ENCODE results near the gene POLR1C. TPM values are rescaled to one million over a fixed set of nuclear protein-coding genes. Genes with fewer than 3 reads are reported as not detected.

POLR1C gene
- total and polyA plus RNA-seq, 4 donors: 10.8 to 24.3 (median 19.0) TPM

DNA sequence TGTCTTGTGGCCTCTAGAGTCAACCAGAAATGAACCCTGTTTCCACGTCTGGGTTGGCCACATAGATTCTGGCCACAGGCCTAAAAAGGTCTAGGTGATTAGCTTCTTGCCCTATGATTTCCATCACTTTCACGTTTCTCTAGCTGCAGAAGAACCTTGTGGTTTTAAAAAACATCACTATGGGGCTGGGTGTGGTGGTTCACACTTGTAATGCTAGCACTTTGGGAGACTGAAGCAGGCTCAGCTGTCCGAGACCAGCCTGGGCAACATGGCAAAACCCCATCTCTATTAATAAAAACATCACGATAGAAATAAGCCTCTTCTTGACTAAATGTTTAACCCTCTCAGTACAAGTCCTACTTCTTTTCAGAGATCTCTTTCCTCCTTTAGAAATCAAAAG lies 27.6 kb downstream of the POLR1C start:
- Histone ChIP-seq H3K9ac (ENCODE audit: low read depth in 1 of 2, low read length in 2 of 2) (no peak overlapping the region), H3K27me3 (ENCODE audit: control insufficient read depth in 4 of 4, insufficient read depth in 4 of 4, low read length in 3 of 4) (no peaks in the 10 kb centered on the region), H3K9me3 (ENCODE audit: control insufficient read depth in 4 of 4, low read length in 3 of 4) (no peaks in the 10 kb centered on the region), H3K4me1 (ENCODE audit: control insufficient read depth in 4 of 4, insufficient read depth in 4 of 4, low read length in 3 of 4) (no peaks in the 10 kb centered on the region), H3K4me3 (ENCODE audit: low read depth in 1 of 3, low read length in 3 of 3) (no peak overlapping the region), H3K27ac (ENCODE audit: low read depth in 1 of 2, low read length in 2 of 2) (no peak overlapping the region), H3K36me3 (ENCODE audit: control insufficient read depth in 4 of 4, insufficient read depth in 3 of 4, low read depth in 1 of 4, low read length in 3 of 4) (peaks cover 7 to 55% (median 38%) of the 10 kb centered on the region in 4 donors)
- DNase-seq (ENCODE audit: low spot score): no peak
- 79% methylated on average over 4 of the region's 4 CpGs for WGBS
- TF ChIP-seq RAD21 (IDR thresholded peaks at IDR 0.05): no peak
- no peak for TF ChIP-seq SP1 (IDR thresholded peaks at IDR 0.05)
- no peak for TF ChIP-seq TAF1 (conservative IDR thresholded peaks at IDR 0.05)
- no peak for TF ChIP-seq ATF3 (IDR thresholded peaks at IDR 0.05)
- no peak for TF ChIP-seq FOXA2 (IDR thresholded peaks at IDR 0.05)
- no peak for TF ChIP-seq NR2F2 (IDR thresholded peaks at IDR 0.05)
- no peak for TF ChIP-seq RXRA (IDR thresholded peaks at IDR 0.05)
- TF ChIP-seq CTCF (IDR thresholded peaks at IDR 0.05; ENCODE audit: low read depth, low read length, missing input control): no peak
- TF ChIP-seq ZBTB33 (IDR thresholded peaks at IDR 0.05): no peak
- TF ChIP-seq MAX (IDR thresholded peaks at IDR 0.05): no peak
- no peak for TF ChIP-seq HNF4A (conservative IDR thresholded peaks at IDR 0.05)
- TF ChIP-seq REST (IDR thresholded peaks at IDR 0.05): no peak
- no peak for TF ChIP-seq YY1 (IDR thresholded peaks at IDR 0.05)
- TF ChIP-seq FOXA1 (IDR thresholded peaks at IDR 0.05): no peak
- TF ChIP-seq HNF4G (IDR thresholded peaks at IDR 0.05): no peak
- no peak for TF ChIP-seq EGR1 (IDR thresholded peaks at IDR 0.05; ENCODE audit: low read depth in 2 of 2)
- no peak for TF ChIP-seq JUND (IDR thresholded peaks at IDR 0.05)

DNA sequence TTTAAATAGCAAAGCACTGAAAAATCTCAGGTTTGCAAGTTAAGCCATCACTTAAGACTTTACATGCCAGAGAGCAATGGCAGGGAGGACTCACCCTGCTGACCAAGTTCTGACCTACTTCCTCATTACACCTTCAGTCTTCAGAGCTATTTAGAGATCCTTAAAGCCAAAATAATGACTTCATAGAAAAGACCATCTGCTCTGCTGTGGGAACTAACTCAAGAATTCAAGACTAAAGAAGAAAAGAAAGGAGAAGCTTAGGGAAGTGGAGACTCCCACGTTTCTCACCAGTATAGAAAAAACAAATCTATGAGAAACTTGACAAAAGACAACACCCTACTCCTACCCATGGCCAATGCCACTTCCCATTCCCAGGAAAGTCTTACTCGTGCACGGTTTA lies 30.3 kb downstream of the POLR1C start:
- Histone ChIP-seq H3K36me3 (ENCODE audit: control insufficient read depth in 4 of 4, insufficient read depth in 3 of 4, low read depth in 1 of 4, low read length in 3 of 4) (peaks cover 10 to 75% (median 54%) of the 10 kb centered on the region in 4 donors), H3K9me3 (ENCODE audit: control insufficient read depth in 4 of 4, low read length in 3 of 4) (no peaks in the 10 kb centered on the region), H3K27me3 (ENCODE audit: control insufficient read depth in 4 of 4, insufficient read depth in 4 of 4, low read length in 3 of 4) (no peaks in the 10 kb centered on the region), H3K9ac (ENCODE audit: low read depth in 1 of 2, low read length in 2 of 2) (no peak overlapping the region), H3K4me3 (ENCODE audit: low read depth in 1 of 3, low read length in 3 of 3) (no peak overlapping the region), H3K27ac (ENCODE audit: low read depth in 1 of 2, low read length in 2 of 2) (no peak overlapping the region), H3K4me1 (ENCODE audit: control insufficient read depth in 4 of 4, insufficient read depth in 4 of 4, low read length in 3 of 4) (no peaks in the 10 kb centered on the region)
- 92% methylated on average over 3 of the region's 3 CpGs for WGBS
- no peak for DNase-seq (ENCODE audit: low spot score)
- TF ChIP-seq GABPA (IDR thresholded peaks at IDR 0.05 in 1 of 2, conservative IDR thresholded peaks at IDR 0.05 in 1 of 2): no peak
- TF ChIP-seq EGR1 (IDR thresholded peaks at IDR 0.05; ENCODE audit: low read depth in 2 of 2): no peak
- no peak for TF ChIP-seq MAX (IDR thresholded peaks at IDR 0.05)
- no peak for TF ChIP-seq ZBTB33 (IDR thresholded peaks at IDR 0.05)
- no peak for TF ChIP-seq SP1 (IDR thresholded peaks at IDR 0.05)
- TF ChIP-seq REST (IDR thresholded peaks at IDR 0.05): no peak
- no peak for TF ChIP-seq FOXA1 (IDR thresholded peaks at IDR 0.05)
- TF ChIP-seq JUND (IDR thresholded peaks at IDR 0.05): no peak
- TF ChIP-seq NR2F2 (IDR thresholded peaks at IDR 0.05): no peak
- no peak for TF ChIP-seq TAF1 (conservative IDR thresholded peaks at IDR 0.05)
- TF ChIP-seq HNF4A (conservative IDR thresholded peaks at IDR 0.05): no peak
- TF ChIP-seq FOXA2 (IDR thresholded peaks at IDR 0.05): no peak

Data from liver (tissue), 9 donors.